Measurements from ENCODE around the gene MORN1. TPM values are rescaled to one million over a fixed set of nuclear protein-coding genes. Genes with fewer than 3 reads are reported as not detected.
A peak's percentile ranks its signal among the peaks of the same experiment; 100 is the strongest.

Gene MORN1
- total and polyA plus RNA-seq, 2 of the 8 experiments (the other 6 are each of a cell fraction or from before 2014, with no cell fraction given), result 5.0 to 9.1 TPM

GRCh38 chr1:2298685-2299084, 92.7 kb downstream of the MORN1 start:
- H3K36me3 ChIP-seq (ENCODE audit: control insufficient read depth in 2 of 4, insufficient read depth in 4 of 4, low read length in 3 of 4), result peaks cover 0 to 2% (median 1%) of the 10 kb centered on the region in 4 experiments; a peak in 4 of 8 replicates
- no peaks in the 10 kb centered on the region for H3K23me2 ChIP-seq (ENCODE audit: low read depth, low read length)
- no peak overlapping the region for H2AK5ac ChIP-seq (ENCODE audit: low read depth, low read length)
- H3K4me3 ChIP-seq (ENCODE audit: extremely low read depth in 1 of 4, insufficient read depth in 2 of 4, low read depth in 3 of 4, low read length in 4 of 4), result no peak overlapping the region
- no peak overlapping the region for H2BK15ac ChIP-seq (ENCODE audit: low read length)
- H2AFZ ChIP-seq (ENCODE audit: low read length), result no peak overlapping the region
- no peak for FAIRE-seq
- CTCF ChIA-PET (ENCODE audit: partially characterized antibody), result interaction anchor here (0.9 to 2.9 kb wide), 8 partner anchors 8 to 1007 kb away, joined by 3 to 11 read pairs (median 4); no protein-coding TSS in a partner anchor
- POLR2A ChIA-PET (ENCODE audit: partially characterized antibody), result interaction anchor here (1.7 kb wide), 1 partner anchor 22 kb away, joined by 3 read pairs; no protein-coding TSS in a partner anchor
- H3K9ac ChIP-seq (replicated peaks in 1 of 4; ENCODE audit: extremely low read depth in 1 of 4, low read depth in 3 of 4, low read length in 3 of 4), result no peak overlapping the region
- H3K23ac ChIP-seq (ENCODE audit: insufficient read length), result no peak overlapping the region
- peak overlapping the region; percentile 16; the same call in 1 of the 2 replicates for H3K27ac ChIP-seq (ENCODE audit: low read depth, low read length)
- H3K56ac ChIP-seq (replicated peaks; ENCODE audit: insufficient read length, low read depth, low read length), result no peak overlapping the region
- H2BK5ac ChIP-seq (ENCODE audit: low read depth, low read length), result peak overlapping the region; percentile 35; the same call in 1 of the 2 replicates
- H3K18ac ChIP-seq (ENCODE audit: extremely low read depth, low read length), result no peak overlapping the region; the same call in 1 of the 2 replicates
- no peak overlapping the region for H4K91ac ChIP-seq (replicated peaks; ENCODE audit: insufficient read length, low read length)
- H2BK20ac ChIP-seq (ENCODE audit: low read length), result no peak overlapping the region
- no peak for DNase-seq (ENCODE audit: low read depth in 1 of 2, low spot score in 2 of 2)
- peaks cover 28 to 62% of the 10 kb centered on the region in 2 experiments for H4K20me1 ChIP-seq (replicated peaks in 1 of 2; ENCODE audit: control insufficient read depth in 1 of 2, insufficient read depth in 2 of 2, low read length in 2 of 2)
- no peak overlapping the region for H2BK12ac ChIP-seq (ENCODE audit: low read depth, low read length)
- H3K4ac ChIP-seq (replicated peaks; ENCODE audit: insufficient read length, low read depth, low read length), result no peak overlapping the region
- no peaks in the 10 kb centered on the region for H3K9me3 ChIP-seq (ENCODE audit: insufficient read depth in 2 of 2, low read depth in 1 of 2, low read length in 1 of 2)
- H3K27me3 ChIP-seq (replicated peaks in 1 of 4; ENCODE audit: control insufficient read depth in 3 of 4, extremely low read depth in 1 of 4, insufficient read depth in 3 of 4, low read length in 3 of 4), result no peaks in the 10 kb centered on the region
- H2BK120ac ChIP-seq (replicated peaks; ENCODE audit: low read depth, low read length), result no peak overlapping the region
- no peak overlapping the region for H3K4me2 ChIP-seq (ENCODE audit: insufficient read depth in 1 of 2, low read depth in 2 of 2, low read length in 2 of 2)
- H3K79me1 ChIP-seq (ENCODE audit: low read depth, low read length), result peaks cover 48% of the 10 kb centered on the region
- no peak overlapping the region for H3K14ac ChIP-seq (ENCODE audit: insufficient read length)
- H4K5ac ChIP-seq (ENCODE audit: insufficient read length, low read depth, low read length), result no peak overlapping the region
- H3K79me2 ChIP-seq (ENCODE audit: control insufficient read depth in 1 of 2, insufficient read depth in 2 of 2, low read length in 2 of 2), result peaks cover 10 to 90% of the 10 kb centered on the region in 2 experiments; a peak in 3 of 4 replicates
- H3K4me1 ChIP-seq (replicated peaks in 1 of 4; ENCODE audit: control insufficient read depth in 3 of 4, insufficient read depth in 4 of 4, low read length in 3 of 4), result peaks cover 0 to 3% (median 2%) of the 10 kb centered on the region in 4 experiments; a peak in 3 of 7 replicates
- no peak overlapping the region for H4K8ac ChIP-seq (ENCODE audit: extremely low read depth, insufficient read depth, low read length)
- WGBS, 2 experiments (ENCODE audit: extremely low coverage in 1 of 2, insufficient coverage in 1 of 2, insufficient read length in 1 of 2, insufficient replicate concordance in 2 of 2, low coverage in 1 of 2, low lambda C conversion rate in 2 of 2, missing lambda C conversion rate in 1 of 2), result 94% methylated on average over 12 of the region's 12 CpGs; no CpG with 5 or more reads in 1 of the 2 experiments
- TF ChIP-seq ASH2L (IDR thresholded peaks at IDR 0.05; ENCODE audit: low read length), result no peak
- no peak for TF ChIP-seq MAFK (IDR thresholded peaks at IDR 0.05; ENCODE audit: low read depth, low read length)
- no peak for TF ChIP-seq TCF12 (IDR thresholded peaks at IDR 0.05; ENCODE audit: low read depth, low read length)
- TF ChIP-seq CBX5 (IDR thresholded peaks at IDR 0.05; ENCODE audit: low read depth, low read length), result no peak
- TF ChIP-seq, protein P1, sequence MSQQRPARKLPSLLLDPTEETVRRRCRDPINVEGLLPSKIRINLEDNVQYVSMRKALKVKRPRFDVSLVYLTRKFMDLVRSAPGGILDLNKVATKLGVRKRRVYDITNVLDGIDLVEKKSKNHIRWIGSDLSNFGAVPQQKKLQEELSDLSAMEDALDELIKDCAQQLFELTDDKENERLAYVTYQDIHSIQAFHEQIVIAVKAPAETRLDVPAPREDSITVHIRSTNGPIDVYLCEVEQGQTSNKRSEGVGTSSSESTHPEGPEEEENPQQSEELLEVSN (IDR thresholded peaks at IDR 0.05), result no peak
- no peak for TF ChIP-seq SP1 (IDR thresholded peaks at IDR 0.05; ENCODE audit: low read depth, low read length)
- no peak for TF ChIP-seq SP4 (IDR thresholded peaks at IDR 0.05; ENCODE audit: low read length)
- no peak for TF ChIP-seq RBBP5 (IDR thresholded peaks at IDR 0.05; ENCODE audit: borderline replicate concordance, low read depth, low read length)
- no peak for TF ChIP-seq KDM4A (IDR thresholded peaks at IDR 0.05; ENCODE audit: low read depth, low read length, severe bottlenecking)
- no peak for TF ChIP-seq SAP30 (IDR thresholded peaks at IDR 0.05; ENCODE audit: insufficient read depth, insufficient replicate concordance, low read length)
- TF ChIP-seq SUZ12 (IDR thresholded peaks at IDR 0.05; ENCODE audit: low read length), result no peak
- TF ChIP-seq FOSL1 (IDR thresholded peaks at IDR 0.05; ENCODE audit: insufficient read depth, low read depth, low read length), result no peak
- no peak for TF ChIP-seq POLR2AphosphoS5 (IDR thresholded peaks at IDR 0.05; ENCODE audit: low read depth, low read length)

Measured in H1 (cell line).